ENCODE results near the gene C11orf58.

GRCh38 chr11:16794047-16794818 is 55.8 kb downstream of the C11orf58 start:
- TF ChIP-seq, protein P1, sequence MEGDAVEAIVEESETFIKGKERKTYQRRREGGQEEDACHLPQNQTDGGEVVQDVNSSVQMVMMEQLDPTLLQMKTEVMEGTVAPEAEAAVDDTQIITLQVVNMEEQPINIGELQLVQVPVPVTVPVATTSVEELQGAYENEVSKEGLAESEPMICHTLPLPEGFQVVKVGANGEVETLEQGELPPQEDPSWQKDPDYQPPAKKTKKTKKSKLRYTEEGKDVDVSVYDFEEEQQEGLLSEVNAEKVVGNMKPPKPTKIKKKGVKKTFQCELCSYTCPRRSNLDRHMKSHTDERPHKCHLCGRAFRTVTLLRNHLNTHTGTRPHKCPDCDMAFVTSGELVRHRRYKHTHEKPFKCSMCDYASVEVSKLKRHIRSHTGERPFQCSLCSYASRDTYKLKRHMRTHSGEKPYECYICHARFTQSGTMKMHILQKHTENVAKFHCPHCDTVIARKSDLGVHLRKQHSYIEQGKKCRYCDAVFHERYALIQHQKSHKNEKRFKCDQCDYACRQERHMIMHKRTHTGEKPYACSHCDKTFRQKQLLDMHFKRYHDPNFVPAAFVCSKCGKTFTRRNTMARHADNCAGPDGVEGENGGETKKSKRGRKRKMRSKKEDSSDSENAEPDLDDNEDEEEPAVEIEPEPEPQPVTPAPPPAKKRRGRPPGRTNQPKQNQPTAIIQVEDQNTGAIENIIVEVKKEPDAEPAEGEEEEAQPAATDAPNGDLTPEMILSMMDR (IDR thresholded peaks at IDR 0.05), result no peak
- TF ChIP-seq EZH2 (IDR thresholded peaks at IDR 0.05; ENCODE audit: borderline replicate concordance, insufficient read depth, low read depth, low read length, poor library complexity, severe bottlenecking), result no peak
